Tibial nerve (tissue), 4 donors: Measurements from ENCODE around the gene U2AF1L4.

ENCODE experiments used
- EP300 ChIP-seq, 2 donors: sonication (generic); formaldehyde crosslinking; IDR thresholded peaks; one replicate each; pipeline ENCODE4 v1.6.1; 2017; ENCODE audit warnings: antibody characterized with exemption in 2 of 2, mild to moderate bottlenecking in 1 of 2
- POLR2A ChIP-seq, 2 donors: fragments of 450-650 bp; IDR thresholded peaks; one replicate each; pipeline ENCODE4 v1.6.1; 2017; ENCODE audit warnings: antibody characterized with exemption in 2 of 2, mild to moderate bottlenecking in 2 of 2, moderate library complexity in 2 of 2
- TF ChIP-seq, protein P1 (sequence below), 5 experiments: fragments of 200-600 bp in 3 of 5; fragments of 450-650 bp in 2 of 5; sonication (generic) in 3 of 5; IDR thresholded peaks; one replicate each; pipeline ENCODE4 v1.5.1; 2016 to 2019; ENCODE audit warnings: antibody characterized with exemption in 5 of 5, mild to moderate bottlenecking in 3 of 5, moderate library complexity in 2 of 5

DNA sequence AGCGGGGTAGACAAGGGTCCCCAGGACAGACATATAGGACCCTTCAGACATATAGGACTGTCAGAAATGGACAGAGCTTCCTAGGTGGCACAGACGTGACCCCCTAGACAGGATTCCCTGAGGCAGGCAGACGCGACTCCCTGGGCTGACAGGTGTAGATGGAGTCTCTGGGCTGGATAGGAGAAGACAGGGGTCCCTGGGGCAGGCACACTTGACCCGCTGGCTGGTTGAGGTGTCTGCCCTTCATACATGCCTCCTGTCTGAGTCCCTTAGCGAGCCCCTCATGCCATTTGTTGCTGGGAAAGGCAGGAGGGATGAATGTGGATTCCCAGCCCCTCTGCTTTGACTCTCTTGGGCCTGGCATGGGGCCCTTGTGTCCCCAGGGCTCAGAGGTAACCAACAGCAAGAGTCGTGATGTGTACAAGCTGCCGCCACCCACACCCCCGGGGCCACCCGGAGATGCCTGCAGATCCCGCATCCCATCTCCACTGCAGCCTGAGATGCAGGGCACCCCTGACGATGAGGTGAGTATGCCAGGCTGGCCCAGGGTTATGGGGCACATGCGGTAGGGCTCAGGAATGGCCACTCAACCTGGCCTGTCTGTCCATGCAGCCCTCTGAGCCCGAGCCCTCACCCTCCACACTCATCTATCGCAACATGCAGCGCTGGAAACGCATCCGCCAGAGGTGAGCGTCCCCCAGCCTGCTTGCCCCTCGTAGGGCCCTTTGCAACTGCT, 8.6 kb upstream of the U2AF1L4 start:
- TF ChIP-seq POLR2A (IDR thresholded peaks at IDR 0.05), result no peak
- TF ChIP-seq, protein P1, sequence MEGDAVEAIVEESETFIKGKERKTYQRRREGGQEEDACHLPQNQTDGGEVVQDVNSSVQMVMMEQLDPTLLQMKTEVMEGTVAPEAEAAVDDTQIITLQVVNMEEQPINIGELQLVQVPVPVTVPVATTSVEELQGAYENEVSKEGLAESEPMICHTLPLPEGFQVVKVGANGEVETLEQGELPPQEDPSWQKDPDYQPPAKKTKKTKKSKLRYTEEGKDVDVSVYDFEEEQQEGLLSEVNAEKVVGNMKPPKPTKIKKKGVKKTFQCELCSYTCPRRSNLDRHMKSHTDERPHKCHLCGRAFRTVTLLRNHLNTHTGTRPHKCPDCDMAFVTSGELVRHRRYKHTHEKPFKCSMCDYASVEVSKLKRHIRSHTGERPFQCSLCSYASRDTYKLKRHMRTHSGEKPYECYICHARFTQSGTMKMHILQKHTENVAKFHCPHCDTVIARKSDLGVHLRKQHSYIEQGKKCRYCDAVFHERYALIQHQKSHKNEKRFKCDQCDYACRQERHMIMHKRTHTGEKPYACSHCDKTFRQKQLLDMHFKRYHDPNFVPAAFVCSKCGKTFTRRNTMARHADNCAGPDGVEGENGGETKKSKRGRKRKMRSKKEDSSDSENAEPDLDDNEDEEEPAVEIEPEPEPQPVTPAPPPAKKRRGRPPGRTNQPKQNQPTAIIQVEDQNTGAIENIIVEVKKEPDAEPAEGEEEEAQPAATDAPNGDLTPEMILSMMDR (IDR thresholded peaks at IDR 0.05), result no peak
- no peak for TF ChIP-seq EP300 (IDR thresholded peaks at IDR 0.05)
